Testis (tissue), 2 donors: ENCODE results near the gene CPZ.

Experiments
- POLR2A ChIP-seq: fragments of 450-650 bp; IDR thresholded peaks from one replicate; pipeline ENCODE4 v1.6.1; 2017; ENCODE audit warnings: antibody characterized with exemption, mild to moderate bottlenecking, moderate library complexity
- TF ChIP-seq, protein P1 (sequence below), 3 experiments: fragments of 450-650 bp in 2 of 3; fragments of 200-600 bp in 1 of 3; sonication (generic) in 1 of 3; IDR thresholded peaks; one replicate each; pipeline ENCODE4 v1.5.1; 2016 to 2019; ENCODE audit warnings: antibody characterized with exemption in 3 of 3, mild to moderate bottlenecking in 2 of 3, moderate library complexity in 1 of 3

DNA sequence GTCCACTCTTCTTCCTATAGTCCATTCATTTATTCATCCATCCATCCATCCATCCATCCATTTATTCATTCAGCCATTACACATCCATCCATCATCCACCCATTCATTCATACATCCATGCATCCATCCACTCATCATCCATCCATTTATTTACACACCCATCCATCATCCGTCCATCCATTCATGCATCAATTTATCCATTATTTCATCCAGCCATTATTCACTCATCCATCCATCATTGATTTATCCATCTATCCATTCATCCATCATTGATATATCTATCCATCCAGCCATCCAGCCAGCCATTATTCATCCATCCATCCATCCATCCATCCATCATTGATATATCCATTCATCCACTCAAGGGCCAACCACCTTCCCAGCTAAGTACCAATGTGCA is 12.7 kb downstream of the CPZ start:
- TF ChIP-seq, protein P1, sequence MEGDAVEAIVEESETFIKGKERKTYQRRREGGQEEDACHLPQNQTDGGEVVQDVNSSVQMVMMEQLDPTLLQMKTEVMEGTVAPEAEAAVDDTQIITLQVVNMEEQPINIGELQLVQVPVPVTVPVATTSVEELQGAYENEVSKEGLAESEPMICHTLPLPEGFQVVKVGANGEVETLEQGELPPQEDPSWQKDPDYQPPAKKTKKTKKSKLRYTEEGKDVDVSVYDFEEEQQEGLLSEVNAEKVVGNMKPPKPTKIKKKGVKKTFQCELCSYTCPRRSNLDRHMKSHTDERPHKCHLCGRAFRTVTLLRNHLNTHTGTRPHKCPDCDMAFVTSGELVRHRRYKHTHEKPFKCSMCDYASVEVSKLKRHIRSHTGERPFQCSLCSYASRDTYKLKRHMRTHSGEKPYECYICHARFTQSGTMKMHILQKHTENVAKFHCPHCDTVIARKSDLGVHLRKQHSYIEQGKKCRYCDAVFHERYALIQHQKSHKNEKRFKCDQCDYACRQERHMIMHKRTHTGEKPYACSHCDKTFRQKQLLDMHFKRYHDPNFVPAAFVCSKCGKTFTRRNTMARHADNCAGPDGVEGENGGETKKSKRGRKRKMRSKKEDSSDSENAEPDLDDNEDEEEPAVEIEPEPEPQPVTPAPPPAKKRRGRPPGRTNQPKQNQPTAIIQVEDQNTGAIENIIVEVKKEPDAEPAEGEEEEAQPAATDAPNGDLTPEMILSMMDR (IDR thresholded peaks at IDR 0.05), result no peak
- TF ChIP-seq POLR2A, result no peak
